ENCODE data around the gene ULK1. TPM values are rescaled to one million over a fixed set of nuclear protein-coding genes. Genes with fewer than 3 reads are reported as not detected.

ULK1 gene
- total and polyA plus RNA-seq, 12 donors = 2.9 to 123 (median 29.9) TPM

DNA sequence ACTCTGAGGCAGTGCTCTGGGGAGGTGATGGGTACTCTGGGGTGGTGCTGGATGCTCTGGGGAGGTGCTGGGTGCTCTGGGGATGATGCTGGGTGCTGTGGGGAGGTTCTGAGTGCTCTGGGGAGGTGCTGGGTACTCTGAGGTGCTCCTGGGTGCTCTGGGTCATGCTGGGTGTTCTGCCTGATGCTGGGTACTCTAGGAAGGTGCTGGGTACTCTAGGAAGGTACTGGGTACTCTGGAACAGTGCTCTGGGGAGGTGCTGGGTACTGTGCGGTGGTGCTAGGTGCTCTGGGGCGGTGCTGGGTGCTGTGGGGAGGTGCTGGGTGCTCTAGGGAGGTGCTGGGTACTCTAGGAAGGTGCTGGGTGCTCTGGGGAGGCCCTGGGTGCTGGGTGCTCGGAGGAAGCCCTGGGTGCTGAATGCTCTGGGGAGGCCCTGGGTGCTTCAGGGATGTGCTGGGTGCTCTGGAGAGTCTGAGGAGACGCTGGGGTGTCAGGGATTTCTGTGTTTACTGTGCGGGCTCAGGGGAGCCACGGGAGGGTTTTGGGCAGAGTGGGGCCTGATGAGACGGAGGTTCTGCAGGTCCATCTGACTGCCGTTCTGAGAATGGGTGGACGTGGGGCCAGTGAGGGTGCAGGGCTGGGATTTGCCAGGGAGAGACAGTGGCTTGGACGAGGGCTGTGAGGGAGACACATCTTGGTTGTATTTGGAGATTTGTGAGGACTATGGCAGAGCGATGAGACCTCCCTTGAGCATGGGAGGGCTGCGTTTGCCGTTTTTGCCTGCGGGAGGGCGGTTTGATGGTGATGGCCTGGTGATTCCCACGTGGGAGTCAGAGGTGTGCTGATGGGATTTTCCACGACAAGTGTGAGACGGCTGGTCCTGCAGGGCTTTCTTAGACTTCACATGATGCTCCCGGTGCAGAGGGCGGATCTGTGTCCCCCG lies 36.2 kb upstream of the ULK1 start:
- no peak overlapping the region for H3K27ac ChIP-seq
- no peaks in the 10 kb centered on the region for H3K27me3 ChIP-seq
- no peaks in the 10 kb centered on the region for H3K9me3 ChIP-seq (replicated peaks in 1 of 3)
- TF ChIP-seq POLR2A (IDR thresholded peaks at IDR 0.05) (no peak), CTCF (IDR thresholded peaks at IDR 0.05) (no peak)
- WGBS, 4 donors = 82 to 83% (median 83%) methylated on average over 18 to 21 of the region's 21 CpGs
- intact Hi-C loops (cut with DNase I) = loop anchor here in 1 of 2 donors (10.0 kb wide), 1 partner anchor 87 kb away; the partner anchor contains the start of gene EP400
- no peaks in the 10 kb centered on the region for H3K36me3 ChIP-seq (replicated peaks in 1 of 2)
- no peak overlapping the region for H3K4me3 ChIP-seq
- no peak for DNase-seq
- H3K4me1 ChIP-seq (replicated peaks in 1 of 2) = no peaks in the 10 kb centered on the region

DNA sequence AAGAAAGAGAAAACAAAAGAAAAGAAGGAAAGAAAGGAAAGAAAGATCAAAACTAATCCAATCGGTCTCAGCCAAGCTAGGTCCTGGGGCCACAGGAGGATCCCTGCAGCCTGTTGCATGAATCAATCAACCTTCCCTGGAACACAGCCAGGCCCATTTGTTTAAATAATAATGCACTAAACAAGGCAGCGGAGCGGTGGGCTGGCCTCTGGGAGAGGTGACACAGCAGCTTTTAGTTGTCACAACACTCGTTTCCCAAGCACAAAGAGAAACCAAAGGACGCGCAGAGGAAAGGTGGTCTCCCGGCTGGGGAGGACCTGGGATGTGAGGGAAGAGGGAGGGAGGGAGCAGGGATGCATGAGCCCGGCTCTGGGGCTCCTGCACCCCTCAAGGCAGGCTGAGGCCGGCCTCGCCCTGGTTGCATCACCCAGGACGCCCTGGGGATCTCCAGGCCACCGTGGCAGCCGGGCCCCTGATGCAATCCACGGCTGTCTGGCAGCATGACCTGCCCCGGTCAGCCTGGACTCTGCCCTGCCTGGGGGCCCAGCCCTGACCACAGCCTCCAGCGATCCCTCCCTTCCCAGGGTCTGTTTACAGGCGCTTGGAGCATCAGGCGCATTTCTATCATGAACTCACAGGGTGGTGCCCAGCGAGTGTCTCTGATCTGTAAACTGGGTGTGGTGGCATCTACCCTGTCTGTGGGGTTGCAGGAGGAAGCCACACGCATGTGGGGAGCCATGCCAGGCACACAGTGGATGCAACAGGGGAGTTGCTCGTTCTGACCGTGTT lies 33.8 kb upstream of the ULK1 start:
- no peaks in the 10 kb centered on the region for H3K36me3 ChIP-seq (replicated peaks in 1 of 2)
- peak overlapping the region in 1 of 5 donors; percentile 38 for H3K27ac ChIP-seq
- peak in 2 of 7 donors; percentile 18 to 68 for DNase-seq
- 43 to 53% (median 45%) methylated on average over 14 to 22 of the region's 22 CpGs for WGBS, 4 donors
- no peaks in the 10 kb centered on the region for H3K27me3 ChIP-seq
- intact Hi-C loops (cut with DNase I) = no loop called here
- H3K4me3 ChIP-seq = no peak overlapping the region
- no peaks in the 10 kb centered on the region for H3K4me1 ChIP-seq (replicated peaks in 1 of 2)
- TF ChIP-seq POLR2A (IDR thresholded peaks at IDR 0.05) (no peak), CTCF (IDR thresholded peaks at IDR 0.05) (no peak)
- no peaks in the 10 kb centered on the region for H3K9me3 ChIP-seq (replicated peaks in 1 of 3)

GRCh38 chr12:131861261-131862083 lies 33.0 kb upstream of the ULK1 start:
- Histone ChIP-seq H3K27ac (no peak overlapping the region), H3K36me3 (replicated peaks in 1 of 2) (no peaks in the 10 kb centered on the region), H3K27me3 (no peaks in the 10 kb centered on the region), H3K4me3 (no peak overlapping the region), H3K4me1 (replicated peaks in 1 of 2) (no peaks in the 10 kb centered on the region), H3K9me3 (replicated peaks in 1 of 3) (no peaks in the 10 kb centered on the region)
- intact Hi-C loops (cut with DNase I) = no loop called here
- DNase-seq = no peak
- no peak for TF ChIP-seq POLR2A (IDR thresholded peaks at IDR 0.05)
- TF ChIP-seq CTCF (IDR thresholded peaks at IDR 0.05) = no peak
- 81 to 86% (median 84%) methylated on average over 11 to 12 of the region's 12 CpGs for WGBS, 4 donors

Data from adrenal gland (tissue), 12 donors.